Activated T-cell treated with anti-CD3 and anti-CD28 coated beads for 24 hours (primary cell): ENCODE measurements around the gene RRAGC.
"Not testable (repeated sequence)": the region's sequence is repeated elsewhere in the genome, so short reads cannot be mapped to it uniquely, and the experiment has no call there.

Experiments
- DNase-seq: peaks from one replicate; pipeline ENCODE4 v3.0.0-alpha.2; 2020; ENCODE audit warnings: low read depth

RRAGC gene

GRCh38 chr1:38817267-38818174, 42.1 kb downstream of the RRAGC start:
- no peak for DNase-seq

- DNase-seq: no peak
Observed at GRCh38 chr1:38815903-38816627, 43.5 kb downstream of the RRAGC start.

DNA sequence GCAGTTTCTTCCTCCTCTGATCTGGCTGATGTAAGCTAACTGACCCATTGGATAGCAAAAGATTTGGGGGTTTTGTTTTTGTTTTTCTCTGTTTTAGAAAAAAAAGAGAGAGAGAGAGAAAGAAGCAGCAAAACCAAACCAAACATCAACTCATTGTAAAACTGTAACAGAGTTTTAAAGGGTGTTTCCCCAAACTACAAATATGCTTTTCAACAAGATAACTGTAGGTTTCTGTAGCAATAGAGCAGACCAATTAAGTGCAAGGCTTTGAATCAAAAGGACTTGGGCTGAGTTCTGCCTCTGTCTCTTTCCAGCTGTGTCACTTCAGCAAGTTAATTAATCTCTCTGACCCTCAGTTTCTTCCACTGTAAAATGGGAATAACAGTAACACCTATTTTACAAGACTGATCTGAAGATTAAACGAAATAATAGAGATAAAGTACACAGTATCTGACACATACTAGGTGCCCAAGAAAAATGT, 44.5 kb downstream of the RRAGC start:
- no peak for DNase-seq

DNA sequence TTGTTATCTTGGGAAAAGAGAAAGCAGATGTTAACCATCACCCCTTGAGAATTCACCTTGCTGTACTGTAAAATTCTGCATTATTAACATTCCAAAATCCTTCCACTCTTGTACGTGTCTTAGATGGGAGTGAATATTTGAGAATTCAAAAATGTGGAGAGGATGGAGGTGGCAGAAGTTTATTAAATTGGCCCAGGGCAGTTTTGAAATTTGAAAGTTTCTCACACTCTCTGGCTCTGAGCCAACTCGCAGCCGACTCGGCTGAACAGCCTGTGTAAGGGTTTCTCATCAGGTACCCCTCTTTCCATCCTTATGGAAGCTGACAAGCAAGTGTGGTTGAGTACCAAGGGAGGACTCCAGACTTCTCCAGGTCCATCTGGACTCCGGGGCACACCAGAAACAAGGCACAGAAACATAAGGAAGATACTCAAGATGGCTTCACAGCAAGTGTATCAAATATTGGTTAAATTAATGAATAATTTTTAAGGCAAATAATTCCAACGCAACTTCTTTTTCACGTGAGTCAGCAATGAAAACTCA, 45.1 kb downstream of the RRAGC start:
- DNase-seq: no peak

DNA sequence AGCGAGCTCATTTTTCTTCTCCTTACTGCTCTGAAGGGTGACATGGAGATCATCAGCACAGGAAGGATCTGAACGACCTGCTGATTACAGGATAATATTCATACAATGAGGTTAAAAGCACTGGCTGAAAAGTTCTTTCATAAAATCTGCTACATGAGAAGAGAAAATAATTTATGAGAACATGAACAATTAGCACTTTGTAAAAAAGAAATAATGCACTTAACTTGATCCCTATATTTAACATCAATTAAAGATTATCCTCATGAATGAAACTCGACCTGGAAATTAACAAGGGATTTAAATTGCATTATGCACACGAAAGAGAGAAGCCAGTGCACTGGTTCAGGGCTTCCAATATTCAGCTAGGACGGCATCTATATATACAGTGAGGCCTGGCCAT, 46.6 kb downstream of the RRAGC start:
- no peak for DNase-seq

DNA sequence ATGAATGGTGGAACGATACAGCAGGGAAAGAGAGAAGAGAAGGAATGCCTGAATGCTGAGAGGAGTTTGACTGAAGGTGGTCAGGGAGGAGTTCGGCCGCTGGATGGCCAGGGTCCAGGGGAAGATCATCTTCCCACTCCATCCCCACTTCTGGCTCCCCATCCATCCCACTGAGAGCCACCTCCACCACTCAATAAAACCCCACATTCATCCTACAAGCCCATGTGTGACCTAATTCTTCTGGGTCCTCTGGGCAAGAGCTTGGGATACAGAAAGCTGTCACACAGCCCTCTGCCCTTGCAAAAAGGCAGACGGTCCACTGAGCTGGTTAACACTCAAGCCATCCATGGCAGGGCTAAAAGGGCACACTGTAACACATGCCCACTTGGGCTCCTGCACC, 48.1 kb downstream of the RRAGC start:
- not testable (repeated sequence) for DNase-seq

DNA sequence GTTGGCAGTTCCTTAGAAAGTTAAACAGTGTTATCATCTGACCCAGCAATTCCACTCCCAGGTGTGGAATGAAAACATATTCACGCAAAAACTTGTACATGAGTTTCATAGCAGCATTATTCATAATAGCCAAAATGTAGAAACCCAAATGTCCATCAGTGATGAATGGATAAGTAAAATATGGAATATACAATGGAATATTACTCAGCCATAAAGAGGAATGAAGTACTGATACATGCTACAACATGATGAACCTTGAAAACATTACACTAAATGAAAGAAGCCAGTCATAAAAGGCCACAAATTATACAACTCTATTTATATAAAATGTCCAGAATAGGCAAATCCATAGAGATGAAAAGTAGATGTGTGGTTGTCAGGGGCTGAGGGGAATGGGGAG, 53.5 kb downstream of the RRAGC start:
- no peak for DNase-seq

DNA sequence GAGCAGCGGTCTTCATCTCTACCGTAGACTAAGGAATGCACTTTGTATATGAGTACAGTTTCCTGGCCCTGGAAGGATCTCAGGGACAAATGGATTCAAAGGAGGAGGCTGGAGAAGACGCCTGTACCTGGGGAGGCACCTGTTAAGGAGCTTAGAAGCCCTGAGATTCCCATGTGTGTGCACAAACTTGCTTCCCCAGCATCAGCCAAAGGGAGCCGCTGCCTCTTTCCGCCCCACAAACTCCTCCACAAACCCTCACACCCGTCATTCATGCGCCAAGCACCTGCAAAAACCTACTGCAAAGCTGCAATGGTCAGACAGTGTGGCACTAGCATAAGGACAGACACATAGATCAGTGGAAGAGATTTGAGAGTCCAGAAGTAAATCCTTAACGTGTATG, 54.5 kb downstream of the RRAGC start:
- no peak for DNase-seq

- DNase-seq: no peak
Observed at GRCh38 chr1:38804062-38804886, 55.3 kb downstream of the RRAGC start.

DNA sequence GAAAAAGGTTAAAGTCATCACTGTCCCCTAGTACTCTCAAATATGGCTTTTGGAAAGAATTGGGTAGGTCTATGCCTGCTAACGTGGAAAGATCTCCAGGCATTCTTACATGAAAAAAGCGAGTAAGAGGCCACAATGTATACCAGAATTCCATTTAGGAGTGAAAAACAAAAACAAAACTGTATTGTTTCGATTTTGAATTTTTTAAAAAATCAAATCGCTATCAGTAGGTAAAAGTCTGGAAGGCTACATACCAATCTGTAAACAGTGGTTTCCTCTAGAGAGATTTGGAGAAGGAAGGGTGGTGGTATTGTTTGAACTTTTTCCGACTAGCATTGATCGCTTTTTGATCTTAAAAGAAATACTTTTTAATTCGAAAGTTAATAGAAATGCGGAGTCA, 55.9 kb downstream of the RRAGC start:
- no peak for DNase-seq

DNA sequence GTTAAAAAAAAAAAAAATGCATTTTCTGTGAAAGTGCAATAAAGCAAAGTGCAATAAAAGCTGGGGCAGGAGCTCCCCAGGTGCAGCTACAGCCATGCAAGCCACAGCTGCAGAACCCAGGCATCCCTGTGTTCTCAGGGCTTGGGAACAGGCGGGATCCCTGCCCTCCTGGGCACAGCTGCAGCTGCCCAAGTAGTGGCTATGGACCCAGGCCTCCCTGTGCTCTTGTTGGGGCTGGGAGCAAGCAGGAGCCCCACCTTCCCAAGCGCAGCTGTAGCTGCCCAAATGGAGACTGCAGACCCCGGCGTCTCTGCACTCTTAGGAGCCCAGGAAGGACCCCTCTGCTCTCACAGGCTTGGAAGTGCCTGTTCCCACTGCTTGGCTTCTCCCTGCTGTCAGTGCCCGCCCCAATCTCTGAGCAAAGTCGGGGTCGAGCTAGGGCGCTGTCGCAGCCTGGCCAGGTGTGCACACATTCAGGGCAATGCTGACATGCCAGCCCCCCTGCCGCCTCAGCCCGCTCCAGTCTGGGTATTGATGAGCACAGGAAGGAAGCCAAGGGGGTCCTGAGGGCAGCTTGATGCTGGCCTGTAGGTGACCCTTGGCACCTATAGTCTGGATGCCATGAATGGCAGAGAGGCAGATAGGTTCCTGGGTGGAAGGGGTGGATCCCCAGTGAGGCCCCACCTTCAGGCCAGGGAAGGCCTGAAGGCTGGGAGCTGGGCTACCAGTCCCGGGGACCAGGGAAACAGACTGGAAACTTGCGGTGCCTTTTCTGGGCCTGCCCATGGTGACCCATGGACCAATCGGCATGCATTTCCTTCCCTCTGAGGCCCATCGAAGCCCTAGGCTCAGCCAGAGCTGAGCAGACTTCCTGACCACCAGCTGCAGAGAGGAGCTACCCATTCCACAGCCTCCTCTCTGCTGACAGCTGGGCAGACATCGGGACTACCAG, 58.6 kb downstream of the RRAGC start:
- no peak for DNase-seq

DNA sequence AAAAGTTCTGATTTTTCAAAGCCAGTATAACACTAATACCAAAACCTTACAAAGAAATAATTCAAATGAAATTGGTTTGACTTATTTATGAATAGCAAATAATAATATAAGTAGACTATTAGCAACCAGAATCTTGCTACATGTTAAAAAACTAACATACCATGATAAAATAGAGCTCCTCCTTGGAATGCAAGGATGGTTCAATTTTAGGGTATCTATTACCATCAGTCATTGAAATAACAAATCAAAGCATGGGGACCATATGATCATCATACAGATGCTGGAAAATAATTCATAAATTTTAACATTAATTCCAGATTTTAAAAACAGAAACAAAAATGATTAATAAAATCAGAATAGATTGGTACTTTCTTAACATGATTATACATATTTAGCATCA, 66.3 kb downstream of the RRAGC start:
- no peak for DNase-seq

DNA sequence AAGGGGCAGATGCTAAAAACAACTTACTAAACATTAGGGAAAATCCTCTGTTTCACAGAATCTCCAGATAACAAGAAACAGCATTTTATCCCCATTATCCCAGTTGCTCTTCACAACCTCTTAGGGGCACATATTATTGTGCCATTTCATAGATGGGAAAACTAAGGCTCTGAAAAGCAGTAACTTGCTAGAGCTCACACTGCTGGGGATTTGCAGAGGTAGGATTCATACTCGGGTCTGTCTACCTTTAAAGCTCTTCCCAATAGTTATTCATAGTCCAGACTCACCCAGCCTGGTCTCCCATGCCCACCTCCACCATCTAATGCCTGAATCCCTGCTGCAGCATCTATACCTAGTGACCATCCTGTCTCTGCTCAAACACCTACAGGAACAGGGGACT, 67.7 kb downstream of the RRAGC start:
- no peak for DNase-seq

DNA sequence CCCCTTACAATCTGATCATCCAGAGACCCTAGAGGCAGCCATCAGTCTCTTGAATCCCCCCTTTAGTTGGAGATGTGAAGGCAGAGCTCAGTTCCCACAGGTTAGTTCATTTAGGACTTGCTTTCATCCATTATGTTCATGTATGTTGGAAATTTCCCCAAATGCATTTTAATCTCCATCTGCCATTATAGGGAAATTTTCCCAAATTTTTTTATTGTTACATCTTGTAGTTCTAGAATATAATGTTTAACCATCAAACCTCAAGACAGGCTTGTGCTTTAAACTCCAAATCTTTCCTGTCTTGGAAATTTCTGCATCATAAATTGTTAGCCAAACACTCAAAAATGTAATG, 68.4 kb downstream of the RRAGC start:
- DNase-seq: no peak

- DNase-seq: no peak
Observed at GRCh38 chr1:38790422-38791163, 69.0 kb downstream of the RRAGC start.

GRCh38 chr1:38789498-38790169, 69.9 kb downstream of the RRAGC start:
- DNase-seq: no peak

GRCh38 chr1:38788341-38789336, 70.9 kb downstream of the RRAGC start:
- no peak for DNase-seq
